RKO (cell line): ENCODE results near the gene HTRA3.
"Not testable (repeated sequence)": the region's sequence is repeated elsewhere in the genome, so short reads cannot be mapped to it uniquely, and the experiment has no call there.

ENCODE experiments used
- DNase-seq: peaks from one replicate; pipeline ENCODE4 v3.0.0-alpha.2; 2016; ENCODE audit warnings: low spot score

Gene HTRA3

GRCh38 chr4:8328866-8329559 lies 59.5 kb downstream of the HTRA3 start:
- no peak for DNase-seq

- no peak for DNase-seq
Observed at GRCh38 chr4:8329560-8329858, 60.0 kb downstream of the HTRA3 start.

GRCh38 chr4:8329859-8330761 lies 60.6 kb downstream of the HTRA3 start:
- DNase-seq: no peak

- no peak for DNase-seq
Observed at GRCh38 chr4:8330821-8331574, 61.4 kb downstream of the HTRA3 start.

- DNase-seq: no peak
Observed at GRCh38 chr4:8331575-8331955, 62.0 kb downstream of the HTRA3 start.

GRCh38 chr4:8332038-8332857 lies 62.7 kb downstream of the HTRA3 start:
- DNase-seq: no peak

GRCh38 chr4:8332891-8333331 lies 63.4 kb downstream of the HTRA3 start:
- DNase-seq: no peak

- DNase-seq: no peak
Observed at GRCh38 chr4:8333726-8334460, 64.3 kb downstream of the HTRA3 start.

GRCh38 chr4:8334786-8335460 lies 65.4 kb downstream of the HTRA3 start:
- no peak for DNase-seq

GRCh38 chr4:8335848-8336247 lies 66.3 kb downstream of the HTRA3 start:
- DNase-seq: no peak

- DNase-seq: peak; percentile 64
Observed at GRCh38 chr4:8336412-8337075, 67.0 kb downstream of the HTRA3 start.

- DNase-seq: no peak
Observed at GRCh38 chr4:8338351-8338961, 68.9 kb downstream of the HTRA3 start.

- DNase-seq: no peak
Observed at GRCh38 chr4:8340781-8341241, 71.3 kb downstream of the HTRA3 start.

GRCh38 chr4:8341281-8341680 lies 71.7 kb downstream of the HTRA3 start:
- not testable (repeated sequence) for DNase-seq

GRCh38 chr4:8341691-8342090 lies 72.1 kb downstream of the HTRA3 start:
- no peak for DNase-seq

- no peak for DNase-seq
Observed at GRCh38 chr4:8342651-8343261, 73.2 kb downstream of the HTRA3 start.

GRCh38 chr4:8343262-8343966 lies 73.9 kb downstream of the HTRA3 start:
- DNase-seq: no peak

- DNase-seq: no peak
Observed at GRCh38 chr4:8343967-8344331, 74.4 kb downstream of the HTRA3 start.
